GM19035 (cell line): ENCODE data around the gene VWDE.
A peak's percentile ranks its signal among the peaks of the same experiment; 100 is the strongest.
"Not testable (repeated sequence)": the region's sequence is repeated elsewhere in the genome, so short reads cannot be mapped to it uniquely, and the experiment has no call there.

Experiments
- ATAC-seq: cut with Tn5 transposase; IDR thresholded peaks from one replicate; pipeline ENCODE4 v1.9.1; 2021; ENCODE audit not compliant: unreplicated experiment

The VWDE gene

GRCh38 chr7:12402365-12402725, 1.3 kb downstream of the VWDE start:
- ATAC-seq, result no peak

DNA sequence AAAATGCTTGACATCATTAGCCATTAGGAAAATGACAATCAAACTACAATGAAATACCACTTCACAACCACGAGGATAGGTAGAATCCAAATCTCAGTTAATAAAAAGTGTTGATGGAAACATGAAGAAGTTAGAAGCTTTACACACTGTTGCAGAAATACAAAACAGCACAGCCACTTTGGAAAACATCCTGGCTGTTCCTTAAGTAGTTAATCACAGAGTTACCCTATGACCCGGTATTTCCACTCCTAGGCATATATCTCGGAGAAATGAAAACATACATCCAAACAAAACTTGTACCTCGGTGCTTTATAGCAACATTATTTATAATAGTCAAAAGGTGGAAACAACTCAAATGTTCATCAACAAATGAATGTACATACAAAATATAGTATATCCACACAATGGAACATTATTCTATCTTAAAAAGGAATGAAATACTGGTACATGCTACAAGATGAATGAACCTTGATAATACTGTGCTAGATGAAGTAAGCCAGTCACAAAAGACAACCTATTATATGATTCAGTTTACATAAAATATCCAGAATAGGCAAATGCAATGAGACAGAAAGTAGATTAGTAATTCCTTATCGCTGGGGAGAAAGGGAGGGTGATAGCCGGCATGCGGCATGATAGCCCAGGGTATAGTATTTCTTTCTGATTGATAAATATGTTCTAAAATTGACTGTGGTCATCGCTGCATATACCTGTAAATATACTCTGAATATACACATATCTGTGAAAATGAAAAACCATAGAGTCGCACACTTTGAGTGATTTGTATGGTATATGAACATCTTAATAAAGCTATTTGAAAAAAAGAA, 1.9 kb downstream of the VWDE start:
- no peak for ATAC-seq

- no peak for ATAC-seq
Measured at GRCh38 chr7:12398186-12398585, 5.5 kb downstream of the VWDE start.

DNA sequence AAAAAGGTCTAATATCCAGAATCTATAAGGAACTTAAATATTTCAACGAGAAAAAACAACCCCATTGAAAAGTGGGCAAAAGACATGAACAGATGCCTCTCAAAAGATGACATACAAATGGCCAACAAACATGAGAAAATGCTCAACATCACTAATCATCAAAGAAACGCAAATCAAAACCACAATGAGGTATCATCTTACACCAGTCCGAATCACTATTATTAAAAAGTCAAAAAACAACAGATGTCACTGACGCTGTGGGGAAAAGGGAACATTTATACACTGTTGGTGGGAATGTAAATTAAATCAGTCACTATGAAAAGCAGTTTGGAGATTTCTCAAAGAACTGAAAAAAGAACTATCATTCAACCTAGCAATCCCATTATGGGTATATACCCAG, 6.0 kb downstream of the VWDE start:
- no peak for ATAC-seq

DNA sequence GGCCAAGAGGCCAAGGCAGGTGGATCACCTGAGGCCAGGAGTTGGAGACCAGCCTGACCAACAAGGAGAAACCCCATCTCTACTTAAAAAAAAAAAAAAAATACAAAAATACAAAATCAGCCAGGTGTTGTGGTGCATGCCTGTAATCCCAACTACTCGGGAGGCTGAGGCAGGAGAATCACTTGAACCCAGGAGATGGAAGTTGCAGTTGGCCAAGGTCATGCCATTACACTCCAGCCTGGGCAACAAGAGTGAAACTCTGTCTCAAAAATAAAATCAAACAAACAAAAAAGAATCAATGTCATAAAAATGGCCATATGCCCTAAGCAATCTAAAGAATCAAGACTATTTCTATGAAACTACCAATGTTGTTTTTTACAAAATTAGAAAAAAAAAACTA, 7.0 kb downstream of the VWDE start:
- not testable (repeated sequence) for ATAC-seq

DNA sequence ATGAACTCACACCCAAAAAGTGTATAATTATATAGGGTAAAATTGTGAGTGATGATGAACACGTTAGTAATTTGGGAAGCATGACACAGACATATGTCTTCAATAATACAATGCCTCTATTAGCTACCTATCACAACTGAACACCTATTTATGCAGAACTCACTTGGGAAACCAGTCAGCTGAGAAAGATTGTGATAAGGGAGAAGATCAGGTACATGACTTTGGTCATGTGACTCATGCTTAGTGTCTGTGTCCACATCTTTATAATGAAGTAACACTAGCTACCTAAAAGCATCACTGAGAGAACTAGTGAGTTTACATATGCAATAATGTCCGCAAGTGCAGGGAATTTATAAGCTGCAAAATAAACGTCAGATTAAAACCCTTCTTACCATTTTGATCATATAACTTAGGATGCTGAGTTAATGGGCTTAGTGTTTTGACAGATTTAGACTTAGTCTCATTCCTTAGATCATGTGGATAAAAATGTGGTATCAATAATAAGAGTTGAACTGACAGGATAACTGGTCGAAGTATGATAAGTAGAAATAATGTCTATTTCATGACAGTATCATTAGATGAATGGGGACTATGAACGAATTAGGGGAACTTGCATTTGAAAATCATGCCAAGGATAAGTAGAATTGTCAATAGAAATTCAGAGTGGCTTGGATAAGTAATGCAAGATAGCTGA, 11.6 kb downstream of the VWDE start:
- no peak for ATAC-seq

DNA sequence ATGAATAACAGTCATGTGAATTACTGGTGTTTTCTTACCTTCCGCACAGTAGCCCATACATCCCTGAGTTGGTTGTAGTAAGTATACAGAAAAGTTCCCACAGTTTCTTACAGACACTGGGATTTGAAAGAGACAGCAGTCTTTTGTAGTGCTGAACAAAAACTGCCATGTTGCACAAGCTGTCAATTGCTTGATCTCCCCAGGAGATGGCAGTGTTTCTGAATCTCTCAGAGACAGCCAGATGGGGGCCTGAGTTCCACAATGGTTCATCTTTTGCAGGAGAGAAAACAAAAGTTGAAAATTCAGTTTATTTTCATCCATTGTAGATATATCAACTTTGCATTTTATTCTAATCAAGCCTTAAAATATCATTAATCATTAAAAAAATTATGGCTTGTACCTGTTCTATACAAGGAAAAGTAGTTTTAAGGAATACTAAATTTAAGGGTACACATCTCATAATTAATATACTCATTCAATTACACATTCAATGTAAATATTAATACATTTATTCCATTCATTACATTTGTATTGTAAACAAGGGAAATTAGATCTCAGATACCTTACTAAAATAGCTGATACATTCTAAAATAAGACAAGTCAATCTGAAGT, 14.5 kb downstream of the VWDE start:
- ATAC-seq, result peak; percentile 98

DNA sequence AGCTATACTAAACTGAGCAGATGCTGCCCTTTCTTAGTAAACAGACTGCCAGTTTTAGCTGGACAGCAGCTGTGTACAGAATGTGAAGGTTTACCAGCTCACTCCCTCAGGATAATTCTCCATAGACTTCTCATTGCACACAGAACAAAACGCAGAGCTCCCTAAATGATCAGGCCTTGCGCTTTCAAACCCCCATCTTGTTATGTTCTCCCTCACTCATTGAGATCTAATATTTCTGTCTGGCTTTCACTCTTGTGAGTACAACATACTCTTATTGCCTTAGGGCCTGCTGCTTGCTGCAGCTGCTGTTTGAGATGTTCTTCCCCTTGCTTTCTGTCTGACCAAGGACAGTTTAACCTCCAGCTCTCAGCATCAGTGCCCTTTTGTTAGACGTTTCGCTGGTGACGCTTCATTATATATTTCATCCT, 17.3 kb downstream of the VWDE start:
- ATAC-seq, result no peak

DNA sequence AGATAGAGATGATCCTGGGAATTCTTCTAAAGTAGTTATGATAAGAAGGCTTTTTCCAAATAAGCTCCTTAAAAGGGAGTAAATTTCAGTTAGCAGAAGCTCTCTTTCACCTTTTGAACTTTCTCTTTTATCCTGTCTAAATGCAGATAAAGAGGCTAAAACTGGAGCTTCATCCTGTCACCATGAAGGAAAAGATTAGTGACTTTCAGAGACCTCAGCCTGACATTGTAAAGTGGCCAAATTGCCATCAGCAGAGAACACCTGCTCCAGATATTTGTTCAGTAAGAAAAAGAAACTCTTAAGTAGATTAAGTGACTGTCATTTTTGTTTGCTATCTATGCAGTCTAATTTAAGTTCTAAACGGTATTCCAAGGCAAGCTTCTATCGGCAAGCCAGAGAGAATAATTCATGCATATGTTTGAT, 18.3 kb downstream of the VWDE start:
- ATAC-seq, result no peak

GRCh38 chr7:12383377-12383776, 20.3 kb downstream of the VWDE start:
- ATAC-seq, result no peak

DNA sequence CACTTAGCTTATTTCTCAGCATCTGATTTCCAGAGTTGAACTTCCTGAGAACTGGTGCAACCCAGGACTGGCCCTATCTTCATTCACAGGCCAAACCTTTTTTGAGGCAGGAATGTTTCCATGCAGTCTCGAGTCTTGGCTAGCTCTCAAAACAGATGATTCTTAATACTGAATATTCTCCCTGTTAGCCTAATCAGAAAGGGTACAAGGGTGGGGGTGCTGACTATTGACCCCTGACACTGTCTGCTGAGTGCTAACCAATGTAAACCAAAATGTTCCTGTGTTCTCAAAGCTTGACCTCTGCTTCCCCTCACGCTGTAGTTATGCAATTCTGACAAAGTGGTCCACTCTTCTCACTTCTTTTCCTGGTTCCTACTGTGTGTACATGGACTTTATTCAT, 25.3 kb downstream of the VWDE start:
- no peak for ATAC-seq

GRCh38 chr7:12377406-12377805, 26.3 kb downstream of the VWDE start:
- no peak for ATAC-seq

GRCh38 chr7:12373580-12374263, 29.9 kb downstream of the VWDE start:
- no peak for ATAC-seq

DNA sequence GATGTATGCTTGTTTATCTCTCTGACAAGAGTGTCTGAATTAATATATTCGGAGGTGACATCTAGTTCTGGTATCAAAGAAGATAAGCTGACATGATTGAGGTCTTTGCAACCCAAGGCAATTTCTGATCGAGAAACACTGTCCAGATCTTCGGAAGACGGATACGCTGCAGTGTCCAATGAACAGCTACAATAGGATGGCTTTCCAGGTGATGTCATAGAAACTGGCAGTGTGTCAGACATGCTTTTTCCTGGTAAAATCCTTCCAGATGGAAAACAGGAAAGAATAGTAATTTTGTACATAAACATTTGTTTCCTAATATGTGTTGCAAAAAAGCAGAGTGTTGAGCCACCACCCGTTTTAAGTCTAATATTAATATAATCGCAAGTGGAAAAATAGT, 33.4 kb downstream of the VWDE start:
- no peak for ATAC-seq

DNA sequence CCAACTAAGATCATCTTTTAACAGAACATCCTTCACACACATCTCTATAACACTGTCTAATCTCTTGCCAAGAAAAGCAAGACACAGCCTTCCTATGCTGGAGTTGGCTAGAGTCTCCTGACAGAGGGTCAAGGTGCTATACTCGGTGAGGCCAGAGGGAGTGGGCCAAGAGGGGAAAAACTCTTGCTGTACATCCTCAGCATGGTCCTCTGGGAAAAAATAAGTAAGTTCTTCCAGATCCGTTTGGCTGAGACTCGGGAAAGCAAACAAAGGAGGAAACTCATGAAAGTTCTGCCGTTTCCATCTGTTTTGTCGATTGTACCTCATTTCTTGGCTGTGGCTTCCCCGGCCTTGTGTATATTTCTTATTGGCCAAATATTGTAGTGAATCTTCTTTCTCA, 33.9 kb downstream of the VWDE start:
- no peak for ATAC-seq

DNA sequence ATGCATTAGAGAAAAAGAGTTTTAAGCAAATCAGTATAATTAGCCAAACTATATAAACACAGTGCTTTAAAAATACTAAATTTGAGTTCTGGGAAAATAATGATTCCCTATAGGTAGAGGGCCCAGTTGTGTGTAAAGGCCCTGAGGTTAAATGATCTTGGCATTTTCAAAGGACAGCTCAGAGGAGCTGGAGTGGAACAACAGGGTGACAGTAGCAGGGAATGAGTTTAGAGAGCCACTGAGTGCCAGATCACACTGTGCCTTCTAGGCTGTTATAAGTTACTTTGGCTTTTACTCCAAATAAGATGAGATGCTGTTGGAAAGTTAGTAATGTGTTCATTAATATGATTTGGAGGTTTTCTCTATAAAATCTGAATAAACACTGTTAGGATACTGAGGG, 34.6 kb downstream of the VWDE start:
- no peak for ATAC-seq

DNA sequence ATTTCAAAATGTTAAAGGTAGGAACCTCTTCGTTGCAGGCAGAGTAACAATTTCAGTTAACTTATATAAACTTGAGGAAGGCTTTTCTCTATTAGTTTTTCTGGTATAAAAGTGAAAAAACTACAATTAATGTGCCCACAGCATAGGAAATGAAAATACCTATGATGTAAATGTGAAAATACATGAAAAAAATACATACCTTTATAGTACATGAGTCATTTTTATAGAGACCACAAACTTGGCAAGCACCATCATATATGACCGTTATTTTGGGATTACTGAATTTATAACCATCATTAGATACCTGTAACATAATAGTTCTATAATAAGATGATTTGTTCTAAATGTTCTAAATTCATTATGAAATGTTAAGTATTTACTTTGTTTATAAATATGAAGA, 42.7 kb downstream of the VWDE start:
- ATAC-seq, result no peak

DNA sequence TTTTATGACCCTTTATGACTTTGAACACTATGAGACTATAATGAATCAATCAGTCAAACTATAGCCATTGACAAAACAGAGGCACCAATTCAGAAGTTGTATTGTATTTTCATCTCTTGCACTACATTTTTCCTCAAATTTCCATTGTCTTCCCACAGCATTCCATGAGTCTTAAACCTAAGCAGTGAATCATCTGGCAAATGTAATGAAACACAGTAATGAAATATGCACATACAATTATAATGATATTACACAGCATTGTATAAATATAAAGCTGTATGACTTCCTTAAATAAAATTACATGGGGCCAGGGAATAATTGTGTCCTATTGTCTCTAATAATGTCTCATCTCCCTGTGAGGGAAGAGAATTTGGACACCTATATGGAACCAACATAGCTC, 45.0 kb downstream of the VWDE start:
- no peak for ATAC-seq

DNA sequence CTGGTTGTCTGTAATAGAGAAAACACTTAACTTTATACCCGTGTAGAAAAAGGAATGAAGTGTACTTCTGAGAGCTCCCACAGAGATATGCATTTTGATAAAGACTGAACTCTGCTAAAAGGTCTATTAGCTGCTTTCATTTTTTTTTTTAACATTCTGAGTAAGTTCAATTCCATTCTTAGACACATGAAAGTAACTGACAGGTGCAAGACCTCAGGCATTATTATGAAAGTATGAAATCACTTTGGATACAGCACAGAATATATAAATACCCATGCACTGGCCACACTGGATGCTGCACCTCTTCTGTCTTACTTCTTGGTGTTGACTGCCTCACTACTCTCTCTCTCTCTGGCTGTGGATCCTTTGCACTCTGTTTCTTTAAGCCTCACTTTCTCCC, 46.2 kb downstream of the VWDE start:
- ATAC-seq, result peak; percentile 91

DNA sequence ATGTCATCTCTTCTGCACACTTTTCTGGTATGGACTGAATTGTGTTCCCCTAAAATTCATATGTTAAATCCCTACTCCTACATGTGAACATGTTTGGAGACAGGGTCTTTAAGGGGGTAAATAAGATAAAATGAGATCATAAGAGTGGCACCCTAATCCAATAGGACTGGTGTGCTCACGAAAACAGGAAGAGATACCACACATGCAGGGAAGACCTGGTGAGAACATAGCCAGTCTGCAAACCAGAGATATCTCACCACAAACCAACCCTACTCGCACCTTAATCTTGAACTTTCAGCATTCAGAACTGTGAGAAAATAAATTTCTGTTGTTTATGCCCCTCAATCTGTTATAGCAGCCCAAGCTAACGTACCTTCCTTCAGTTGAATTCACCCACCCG, 51.8 kb downstream of the VWDE start:
- no peak for ATAC-seq

GRCh38 chr7:12350971-12351370, 52.7 kb downstream of the VWDE start:
- ATAC-seq, result no peak

- ATAC-seq, result no peak
Measured at GRCh38 chr7:12337095-12337494, 66.6 kb downstream of the VWDE start.
